SHP77 (cell line): ENCODE data around the gene OR2V2.
"Not testable (repeated sequence)": the region's sequence is repeated elsewhere in the genome, so short reads cannot be mapped to it uniquely, and the experiment has no call there.

Experiments
- DNase-seq, 2 experiments: peaks; one replicate each; lab custom pipeline; 2025; lab: John Stamatoyannopoulos, UW

The OR2V2 gene

DNA sequence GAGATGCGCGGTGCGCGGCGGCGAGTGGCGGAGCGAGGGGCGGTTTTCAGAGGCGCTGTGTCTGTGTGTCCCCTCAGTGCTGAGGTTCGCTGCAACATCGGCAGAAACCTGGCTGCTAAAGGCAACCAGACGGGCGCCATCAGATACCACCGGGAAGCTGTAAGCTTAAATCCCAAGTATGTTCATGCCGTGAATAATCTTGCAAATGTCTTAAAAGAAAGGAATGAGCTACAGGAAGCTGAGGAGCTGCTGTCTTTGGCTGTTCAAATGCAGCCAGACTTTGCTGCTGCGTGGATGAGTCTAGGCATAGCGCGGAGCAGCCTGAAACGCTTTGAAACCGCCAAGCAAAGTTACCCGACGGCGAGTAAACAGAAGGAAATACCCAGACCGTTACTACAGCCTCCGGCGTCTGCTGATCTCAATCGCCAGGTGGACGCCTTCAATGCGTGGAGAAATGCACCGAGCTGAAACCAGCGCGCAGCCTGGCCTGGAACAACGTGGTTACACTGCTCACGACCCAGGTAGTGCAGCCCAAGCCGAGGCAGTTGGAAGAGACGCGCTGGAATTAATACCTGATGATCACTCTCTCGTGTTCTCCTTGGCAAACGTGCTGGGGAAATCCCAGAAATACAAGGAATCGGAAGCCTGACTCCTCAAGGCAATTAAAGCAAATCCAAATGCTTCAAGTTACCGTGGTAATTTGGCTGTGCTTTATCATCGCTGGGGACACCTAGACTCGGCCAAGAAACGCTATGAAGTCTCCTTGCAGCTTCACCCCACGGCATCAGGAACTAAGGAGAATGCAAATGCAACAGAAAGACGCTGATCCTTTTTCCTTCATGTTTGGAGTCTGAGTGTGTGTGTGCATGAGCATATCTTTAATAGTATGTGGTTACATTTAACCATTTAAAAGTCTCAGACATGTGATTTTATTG, 32.3 kb upstream of the OR2V2 start:
- no peak for DNase-seq

DNA sequence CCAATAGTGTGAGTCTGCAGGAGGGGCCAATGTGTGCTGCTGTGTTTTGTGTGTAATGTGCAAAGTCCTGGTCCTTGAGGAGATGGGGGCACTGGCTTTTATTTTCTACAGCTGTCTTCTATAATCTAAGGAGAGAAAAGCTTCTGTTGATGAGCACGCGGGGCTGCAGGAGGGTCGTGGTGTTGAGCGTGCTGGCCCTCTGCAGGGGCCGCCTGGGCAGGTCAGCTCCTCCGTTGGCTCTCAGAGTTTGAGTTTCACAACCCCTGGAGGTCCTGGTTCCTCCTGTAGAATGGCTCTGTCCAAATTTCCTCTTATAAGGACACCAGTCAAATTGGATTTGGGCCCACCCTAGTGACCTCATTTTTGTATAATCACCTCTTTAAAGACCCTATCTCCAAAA, 29.0 kb upstream of the OR2V2 start:
- no peak for DNase-seq

DNA sequence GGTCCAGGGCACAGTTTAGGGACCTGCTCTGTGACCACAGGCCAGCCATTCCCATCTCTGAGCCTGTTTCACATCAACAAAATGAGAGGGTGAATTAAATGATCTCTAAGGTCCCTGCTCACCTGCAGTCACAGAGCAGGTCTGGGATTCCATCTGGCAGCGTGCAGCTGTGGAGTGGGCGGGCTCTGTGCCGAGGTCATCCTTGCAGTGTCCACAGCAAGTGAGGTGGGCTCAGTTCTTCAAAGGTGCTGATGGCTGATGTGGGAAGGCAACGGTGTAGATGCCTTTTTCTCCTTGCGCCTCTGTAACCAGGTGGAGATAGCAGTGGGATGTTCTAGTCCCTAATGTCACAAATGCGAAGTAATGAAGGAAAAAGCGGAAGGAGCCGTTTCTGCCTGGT, 28.3 kb upstream of the OR2V2 start:
- no peak for DNase-seq

DNA sequence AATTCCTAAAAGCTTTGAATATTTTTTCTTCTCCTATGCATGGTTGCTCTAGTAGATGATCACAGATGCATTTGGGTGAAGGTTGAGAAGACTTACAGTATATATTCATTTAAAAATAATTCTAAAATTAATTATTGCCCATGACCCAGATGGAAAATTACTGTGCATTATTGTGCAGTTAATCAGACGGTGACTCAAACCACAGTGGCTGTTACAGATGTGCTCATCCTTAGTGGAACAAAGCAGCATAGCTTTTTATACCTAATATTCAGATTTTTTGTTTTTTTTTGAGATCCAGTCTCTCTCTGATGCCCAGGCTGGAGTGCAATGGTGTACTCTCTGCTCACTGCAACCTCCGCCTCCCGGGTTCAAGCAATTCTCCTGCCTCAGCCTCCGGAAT, 27.1 kb upstream of the OR2V2 start:
- no peak for DNase-seq

DNA sequence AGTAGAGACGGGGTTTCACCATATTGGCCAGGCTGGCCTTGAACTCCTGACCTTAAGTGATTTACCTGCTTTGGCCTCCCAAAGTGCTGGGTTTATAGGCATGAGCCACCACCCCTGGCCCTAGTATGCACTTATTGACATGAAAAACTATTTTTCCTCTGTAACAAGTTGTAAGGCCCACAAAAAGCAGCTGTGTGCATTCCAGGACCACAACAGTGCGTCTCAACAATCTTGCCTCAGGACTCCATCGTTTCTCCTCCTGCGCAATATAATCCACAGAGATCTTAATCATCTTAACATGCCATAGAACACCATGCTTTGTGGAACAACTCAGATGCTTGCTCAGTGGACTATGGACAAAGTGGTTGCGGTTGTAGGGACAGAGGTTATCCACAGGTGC, 26.6 kb upstream of the OR2V2 start:
- no peak for DNase-seq

DNA sequence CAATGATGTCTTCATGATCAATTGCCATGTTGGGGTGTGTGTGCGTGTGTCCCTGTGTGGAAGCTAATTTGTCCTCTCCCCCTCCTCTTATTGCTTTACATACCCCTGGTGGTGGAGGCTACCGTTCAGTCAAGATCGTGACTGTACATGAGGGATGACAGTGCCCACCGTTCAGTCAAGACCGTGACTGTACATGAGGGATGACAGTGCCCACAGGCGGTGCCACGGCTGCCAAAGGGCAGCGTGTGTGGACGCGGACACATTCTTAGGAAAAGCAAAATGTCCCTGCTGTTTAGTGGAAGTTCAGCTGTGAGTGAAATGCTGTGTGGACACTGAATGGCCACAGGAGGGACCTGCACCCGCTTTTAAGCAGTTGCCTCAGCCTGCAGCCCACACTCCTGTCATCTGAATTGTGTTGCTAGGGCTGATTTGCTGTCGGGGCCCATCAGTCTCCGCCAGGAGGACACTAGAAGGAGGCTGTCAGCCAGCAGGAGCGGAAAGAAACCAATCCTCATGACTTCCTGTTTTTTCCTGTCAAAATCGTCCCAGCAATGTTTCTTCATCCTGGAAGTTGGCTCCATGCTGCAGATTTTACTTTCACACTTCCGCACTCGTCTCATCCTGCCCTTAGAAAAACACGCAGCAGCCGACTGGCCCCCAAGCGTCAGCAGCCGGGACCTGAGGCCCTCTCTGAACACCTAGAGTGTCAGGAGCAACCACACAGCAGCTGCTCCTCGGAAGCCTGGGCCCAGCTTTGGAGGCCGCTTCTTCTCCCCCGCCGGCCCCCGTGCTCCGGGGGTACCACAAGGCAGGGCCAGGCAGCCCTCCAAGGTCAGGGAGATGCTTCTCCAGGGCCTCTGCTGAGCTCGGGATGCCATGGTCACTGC, 25.5 kb upstream of the OR2V2 start:
- no peak for DNase-seq

DNA sequence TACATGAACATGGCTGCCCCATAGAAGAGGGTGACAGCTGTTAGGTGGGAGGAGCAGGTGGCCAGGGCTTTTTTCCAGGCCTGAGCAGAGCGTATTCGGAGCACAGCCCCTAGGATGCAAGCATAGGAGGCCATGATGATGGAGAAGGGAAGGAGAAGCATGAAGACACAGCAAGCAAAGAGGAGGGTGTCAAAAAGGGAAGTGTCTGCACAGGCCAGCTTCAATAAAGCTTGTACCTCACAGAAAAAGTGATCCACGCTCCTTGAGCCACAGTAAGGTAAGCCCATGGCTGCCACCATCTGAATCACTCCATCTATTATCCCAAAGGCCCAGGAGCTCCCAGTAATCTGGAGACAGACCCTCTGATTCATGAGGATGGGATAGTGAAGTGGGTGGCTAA, 22.9 kb upstream of the OR2V2 start:
- DNase-seq = no peak

DNA sequence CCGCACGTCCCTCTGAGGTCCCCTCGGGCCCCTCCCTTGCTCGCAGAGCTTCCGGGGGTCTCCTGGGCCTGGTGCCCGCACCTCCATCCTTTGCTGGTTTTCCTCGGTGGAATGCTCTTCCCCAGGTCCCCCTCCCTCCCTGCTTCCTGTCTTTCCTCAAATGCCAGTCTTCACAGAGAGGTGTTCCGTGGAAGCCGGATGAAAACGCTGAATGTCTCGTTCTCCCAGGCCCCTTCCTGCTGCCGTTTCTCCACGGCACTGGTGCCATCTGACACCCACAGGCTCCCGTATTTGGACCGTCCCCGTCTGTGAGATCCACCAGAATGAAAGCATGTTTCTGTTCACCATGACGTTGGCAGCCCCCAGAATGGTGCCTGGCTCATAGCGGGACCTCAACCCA, 20.5 kb upstream of the OR2V2 start:
- no peak for DNase-seq

DNA sequence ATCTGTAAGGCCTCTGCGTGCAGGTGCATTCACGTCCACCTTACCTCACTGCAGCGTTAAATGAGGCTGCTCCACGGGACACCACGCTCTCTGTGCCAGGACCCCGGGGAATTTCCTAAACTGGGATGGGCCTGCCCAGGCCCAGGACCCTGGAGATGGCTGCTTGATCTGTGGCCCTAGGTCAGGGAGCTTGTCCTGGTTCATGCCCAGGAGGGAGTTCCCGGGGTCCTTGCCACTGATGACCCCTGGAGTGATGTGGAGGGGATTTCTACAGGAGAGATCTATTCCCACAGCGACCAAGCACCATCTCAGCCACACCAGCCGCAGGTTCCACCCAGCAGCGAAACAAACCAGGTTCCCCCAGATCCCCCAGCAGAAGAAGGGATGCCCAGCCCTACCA, 19.9 kb upstream of the OR2V2 start:
- no peak for DNase-seq

DNA sequence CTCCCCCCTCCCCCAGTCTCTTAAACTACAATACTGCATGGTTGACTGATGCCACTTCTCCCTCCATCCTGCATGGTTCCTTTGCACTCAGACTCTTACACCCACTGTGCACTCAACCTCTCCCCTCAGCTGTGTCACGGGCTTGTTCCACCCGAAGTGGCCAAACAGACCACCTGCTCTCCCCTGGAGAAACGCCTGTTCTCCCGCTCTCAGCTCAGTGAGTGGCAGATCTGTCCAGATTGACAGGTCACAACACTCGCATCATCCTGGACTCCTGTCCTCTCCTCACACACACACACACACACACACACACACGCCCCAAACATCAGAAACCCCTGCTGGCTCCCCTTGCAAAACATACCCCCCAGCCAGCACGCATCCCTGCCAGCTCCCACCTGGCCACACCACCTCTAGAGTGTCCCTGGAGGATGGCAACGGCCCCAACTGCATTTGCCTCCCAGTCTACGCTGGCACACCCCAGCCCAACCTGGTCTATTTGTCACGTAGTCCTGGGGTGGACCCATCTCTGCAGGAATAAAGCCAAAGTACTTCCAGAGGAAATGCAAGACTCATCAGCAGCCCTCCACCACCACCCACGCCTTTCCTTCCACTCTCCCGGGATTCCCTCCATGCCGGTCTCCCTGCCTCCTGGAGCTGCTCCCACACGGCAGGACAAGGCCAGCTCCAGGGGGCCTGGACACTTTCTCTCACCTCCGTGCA, 19.3 kb upstream of the OR2V2 start:
- DNase-seq = no peak

DNA sequence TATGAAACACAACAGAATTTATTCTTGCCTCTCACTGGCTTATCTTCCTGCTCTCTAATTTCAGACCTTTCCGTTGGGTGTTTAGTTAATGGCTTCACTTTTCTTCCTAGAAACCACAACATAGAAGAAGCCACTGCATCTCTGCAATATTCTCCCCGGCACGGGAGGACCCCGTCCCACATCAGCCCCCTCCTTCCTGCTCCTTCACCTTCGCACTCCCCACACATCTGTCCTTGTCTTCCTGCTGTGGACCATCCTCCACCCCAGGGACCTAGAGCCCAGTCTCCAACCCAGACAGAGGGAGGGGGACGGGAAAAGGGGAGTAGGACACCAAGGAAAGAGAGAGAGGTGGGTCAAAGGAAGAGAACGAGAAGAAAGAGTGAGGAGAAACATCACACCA, 17.8 kb upstream of the OR2V2 start:
- DNase-seq = no peak

DNA sequence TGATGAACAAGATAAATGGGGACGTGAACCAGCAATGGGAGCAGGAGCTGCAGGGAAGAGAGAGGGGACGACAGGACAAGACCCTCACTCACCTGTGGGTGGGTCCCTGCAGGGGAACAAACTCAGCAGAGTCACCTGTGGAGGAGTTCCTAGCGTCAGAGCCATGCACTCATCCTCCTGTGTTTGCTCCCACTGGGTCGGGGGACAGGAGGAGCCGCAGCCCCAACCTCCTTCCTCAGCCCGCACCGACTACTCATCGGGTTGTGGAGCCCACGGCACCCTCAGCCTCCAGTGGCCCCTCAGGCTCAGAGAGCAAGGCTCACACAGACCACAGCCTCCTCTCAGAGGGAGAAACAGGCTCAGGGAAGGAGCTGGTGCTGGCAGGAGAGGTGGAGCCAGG, 17.3 kb upstream of the OR2V2 start:
- DNase-seq = not testable (repeated sequence)

DNA sequence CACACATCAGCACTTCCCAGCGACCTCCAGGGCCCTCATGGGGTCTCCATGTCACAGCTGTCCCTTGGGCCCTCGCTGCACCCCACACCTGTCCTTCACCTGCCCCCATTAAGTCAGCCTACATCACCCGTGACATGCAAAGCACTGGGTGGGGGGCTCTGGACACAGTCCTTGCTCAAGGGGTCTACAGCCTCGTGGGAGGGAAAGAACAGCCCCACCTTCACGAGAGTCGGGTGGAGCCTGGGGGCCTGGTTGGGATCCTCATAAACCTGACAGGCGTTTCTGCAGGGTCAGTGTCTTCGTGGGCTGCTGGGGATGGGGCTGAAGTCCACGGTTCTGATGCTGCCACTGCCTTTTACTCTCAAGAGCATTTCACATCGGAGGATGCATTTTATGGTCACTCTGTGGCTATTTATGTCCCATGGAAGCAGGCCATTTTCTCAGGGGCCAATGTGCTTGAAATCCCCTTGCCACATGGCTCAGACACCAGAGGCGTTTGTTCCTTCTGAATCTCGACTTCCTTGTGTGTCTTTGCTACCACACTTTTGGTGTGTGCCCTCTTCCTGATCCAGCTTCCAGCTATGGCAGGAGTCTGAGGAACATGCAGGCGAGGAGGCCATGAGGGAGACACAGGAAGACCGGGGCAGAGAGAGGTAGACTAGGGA, 16.4 kb upstream of the OR2V2 start, which contains the start of gene OR2V1:
OR2V1 (minus strand) TSS at position 338 of the 665 bp plus-strand sequence. CDS start 5,865 bp downstream, outside the sequence.
- no peak for DNase-seq

DNA sequence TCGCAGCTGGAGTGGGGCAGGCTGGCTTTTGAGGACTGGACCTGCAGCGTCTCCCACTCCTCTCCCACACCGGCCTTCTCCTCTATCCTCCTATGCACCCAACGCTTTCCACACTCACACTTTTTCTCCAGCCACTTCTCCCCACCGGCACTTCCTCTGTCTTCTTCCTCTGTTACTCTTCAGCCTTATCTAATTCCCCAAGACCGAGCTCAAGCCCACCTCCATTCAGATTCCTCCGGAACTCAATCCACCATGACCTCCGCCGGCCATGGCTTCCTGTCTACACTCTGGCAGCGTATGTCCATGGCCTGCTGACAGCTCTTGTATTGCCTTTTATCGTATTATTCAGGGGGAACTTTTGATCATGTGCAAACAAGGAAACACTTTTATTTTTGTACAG, 15.9 kb upstream of the OR2V2 start:
- DNase-seq = no peak

DNA sequence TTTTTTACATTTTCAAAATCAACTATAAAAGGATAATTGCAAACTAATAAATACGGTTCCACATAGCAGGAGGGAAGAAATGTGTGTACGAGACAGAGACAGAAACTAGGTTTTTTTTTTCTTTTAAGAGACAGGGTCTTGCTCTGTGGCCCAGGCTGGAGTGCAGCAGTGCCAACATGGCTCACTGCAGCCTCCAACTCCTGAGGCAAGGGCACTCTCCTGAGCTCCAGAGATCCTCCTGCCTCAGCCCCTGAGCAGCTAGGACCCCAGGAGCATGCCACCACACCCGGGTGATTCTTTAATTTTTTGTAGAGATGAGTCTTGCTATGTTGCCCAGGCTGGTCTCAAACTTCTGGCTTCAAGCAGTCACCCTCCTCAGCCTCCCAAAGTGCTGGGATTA, 14.3 kb upstream of the OR2V2 start:
- DNase-seq = no peak

DNA sequence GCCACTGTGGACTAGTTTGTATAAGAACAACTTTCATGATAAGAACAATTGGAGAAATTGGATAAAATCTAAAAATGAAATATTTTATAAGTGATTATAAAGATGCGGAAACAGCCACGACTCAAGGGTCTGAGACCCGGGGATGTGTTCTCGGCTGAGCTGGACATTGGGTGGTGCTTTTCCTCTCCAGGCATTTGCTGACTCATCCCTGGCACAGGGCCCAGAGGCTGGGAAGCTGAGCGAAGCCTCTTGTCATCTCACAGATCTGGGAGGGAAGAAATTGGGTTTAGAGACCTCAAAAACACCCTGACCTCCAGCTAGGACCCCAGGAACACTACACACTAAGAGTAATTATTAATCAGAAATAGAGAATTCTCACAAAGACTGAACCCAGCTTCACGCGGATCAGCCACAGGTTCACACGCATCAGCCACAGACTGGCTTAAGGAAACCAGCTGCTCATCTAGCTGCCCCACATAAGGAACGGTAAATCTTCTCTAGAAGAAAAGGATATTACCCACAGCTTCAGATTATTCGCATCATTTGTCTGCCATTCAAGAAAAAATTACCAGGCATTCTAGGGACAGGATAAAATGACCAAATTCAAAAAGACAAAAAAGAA, 13.7 kb upstream of the OR2V2 start:
- peak; percentile 28 to 55 for DNase-seq

DNA sequence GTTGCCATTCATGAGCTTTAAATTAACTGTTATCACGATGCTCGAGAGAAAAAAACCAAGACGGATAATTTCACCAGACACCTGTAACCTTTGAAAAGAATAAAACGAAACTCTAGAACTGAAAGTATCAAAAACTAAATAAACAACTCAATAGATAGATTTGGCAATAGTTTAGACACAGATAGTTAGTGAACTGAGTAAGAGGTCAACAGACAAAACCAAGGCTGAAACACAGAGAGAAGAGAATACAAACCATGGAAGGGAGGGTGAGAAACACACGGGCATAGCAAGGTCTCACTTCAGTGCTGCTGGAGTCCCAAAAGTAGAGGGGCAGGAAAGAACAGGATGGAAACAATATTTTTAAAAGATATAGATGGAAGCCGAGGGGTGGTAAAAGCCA, 13.1 kb upstream of the OR2V2 start:
- no peak for DNase-seq

DNA sequence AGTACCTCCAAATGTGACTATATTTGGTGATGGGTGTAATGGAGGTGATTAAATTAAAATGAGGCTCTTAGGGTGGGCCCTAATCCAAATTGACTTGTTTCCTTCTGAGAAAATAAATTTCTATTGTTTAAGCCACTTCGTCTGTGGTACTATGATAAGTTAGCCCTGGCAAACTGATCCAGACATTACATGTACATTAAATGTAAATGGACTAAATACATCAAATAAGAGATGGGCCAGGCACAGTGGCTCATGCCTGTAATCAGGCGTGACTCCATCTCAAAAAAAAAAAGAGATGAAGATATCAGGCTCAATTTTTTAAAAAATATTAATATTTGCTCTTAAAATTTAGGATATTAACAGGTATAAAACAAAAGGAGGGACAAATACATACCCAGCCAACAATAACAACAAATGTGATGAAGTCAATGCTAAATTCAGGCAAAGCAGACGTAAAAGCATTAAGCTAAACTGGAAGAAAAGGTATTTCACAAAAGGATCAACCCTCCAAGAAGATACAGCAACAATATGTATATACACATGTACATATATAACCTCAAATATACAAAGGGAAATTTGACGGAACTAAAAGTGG, 10.9 kb upstream of the OR2V2 start:
- DNase-seq = no peak

DNA sequence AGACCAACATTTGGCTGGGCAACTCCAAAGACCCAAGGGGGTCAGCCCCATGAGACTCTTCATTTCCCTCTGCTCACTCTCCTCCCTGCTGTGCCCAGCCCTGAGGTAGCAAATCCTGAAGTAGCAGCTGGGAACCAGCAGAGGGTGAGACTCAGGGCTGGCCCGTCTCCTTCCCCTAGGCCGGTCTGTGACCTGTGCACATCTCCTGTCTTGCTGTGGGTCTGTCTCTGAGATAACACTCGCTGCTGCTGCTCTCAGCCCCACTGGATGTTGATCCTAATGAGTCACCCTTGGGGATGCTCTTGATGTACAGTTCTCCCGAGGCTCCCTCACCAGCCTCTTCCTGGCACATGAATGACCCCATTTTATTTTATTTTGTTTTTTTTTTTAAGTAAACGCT, 9.1 kb upstream of the OR2V2 start:
- DNase-seq = no peak

DNA sequence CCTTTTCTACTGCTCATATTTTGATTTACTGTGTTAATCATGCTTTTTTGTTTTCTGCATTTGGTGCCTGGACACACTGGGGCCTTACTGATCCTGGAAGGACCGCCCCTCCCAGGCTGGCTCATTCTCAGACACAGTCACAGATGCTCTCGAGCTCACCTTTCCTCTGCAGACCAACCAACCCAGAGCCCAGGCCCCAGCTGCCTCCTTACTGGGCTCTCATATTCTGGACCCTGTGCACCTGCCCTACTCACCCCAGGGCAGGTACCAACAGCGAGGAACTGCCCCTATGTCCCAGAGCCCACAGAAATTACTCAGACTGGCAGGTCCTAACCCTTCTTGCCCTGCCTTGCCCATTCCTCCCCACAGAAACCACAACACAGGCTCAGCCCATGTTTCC, 6.6 kb upstream of the OR2V2 start:
- DNase-seq = no peak

DNA sequence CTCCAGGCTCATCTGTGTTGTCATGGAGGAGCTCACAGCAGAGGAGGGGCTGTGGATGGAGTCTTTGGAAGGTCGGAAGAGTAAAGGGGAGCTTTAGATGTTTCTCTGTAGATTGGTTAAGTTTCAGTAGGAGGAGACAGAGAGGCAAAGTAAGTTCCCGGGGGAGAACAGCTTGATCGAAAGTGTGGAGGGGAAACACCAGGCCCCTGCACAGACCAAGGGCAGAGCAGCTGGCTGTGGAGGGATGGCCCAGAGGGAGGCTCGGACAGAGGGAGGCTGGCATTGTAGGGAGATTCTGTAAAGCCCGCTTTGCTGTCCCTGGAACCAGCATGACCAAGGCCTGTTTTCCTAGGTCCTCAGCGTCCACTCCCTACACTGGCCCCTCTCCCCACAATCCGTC, 5.3 kb upstream of the OR2V2 start:
- DNase-seq = no peak
